Fibroblast of villous mesenchyme (primary cell): Measurements from ENCODE around the gene PRKD2. TPM values are rescaled to one million over a fixed set of nuclear protein-coding genes. Genes with fewer than 3 reads are reported as not detected.

ENCODE experiments used
- DNase-seq: peaks from one replicate; pipeline ENCODE4 v3.0.0-alpha.2; 2010; ENCODE audit warnings: low read depth
- H3K4me3 ChIP-seq: 2 replicates; pipeline ENCODE4 v1.5.1; 2011; ENCODE audit warnings: low read depth, mild to moderate bottlenecking, low read length
- total RNA-seq: library from RNA; depleted of rRNA; stranded (reverse); fragments of >200 nt; gene quantifications from 2 replicates; pipeline ENCODE4 v1.2.3, GENCODE V29; 2012
- TF ChIP-seq, protein P1 (sequence below): IDR thresholded peaks from 2 replicates; pipeline ENCODE4 v1.5.1; 2012; ENCODE audit warnings: low read depth, mild to moderate bottlenecking, low read length; ENCODE audit not compliant: insufficient read depth

Gene PRKD2
- total RNA-seq, 1 donor, result 11.7 TPM

DNA sequence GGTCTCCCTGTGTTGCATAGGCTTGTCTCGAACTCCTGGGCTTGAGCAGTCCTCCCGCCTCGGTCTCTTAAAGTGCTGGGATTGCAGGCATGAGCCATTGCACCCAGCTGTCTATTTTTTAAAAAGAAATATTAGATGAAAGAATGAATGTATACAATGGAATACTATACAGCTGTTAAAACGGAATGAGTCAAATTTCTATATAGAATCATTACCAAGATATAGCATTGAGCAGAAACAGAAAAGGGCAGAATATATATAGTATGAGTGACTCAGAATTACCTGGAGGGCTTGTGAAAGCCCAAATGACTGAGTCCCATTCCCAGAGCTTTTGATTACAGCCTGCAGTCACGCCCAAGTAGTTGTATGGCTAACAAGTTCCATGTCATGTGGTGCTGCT, 60.4 kb downstream of the PRKD2 start:
- TF ChIP-seq, protein P1, sequence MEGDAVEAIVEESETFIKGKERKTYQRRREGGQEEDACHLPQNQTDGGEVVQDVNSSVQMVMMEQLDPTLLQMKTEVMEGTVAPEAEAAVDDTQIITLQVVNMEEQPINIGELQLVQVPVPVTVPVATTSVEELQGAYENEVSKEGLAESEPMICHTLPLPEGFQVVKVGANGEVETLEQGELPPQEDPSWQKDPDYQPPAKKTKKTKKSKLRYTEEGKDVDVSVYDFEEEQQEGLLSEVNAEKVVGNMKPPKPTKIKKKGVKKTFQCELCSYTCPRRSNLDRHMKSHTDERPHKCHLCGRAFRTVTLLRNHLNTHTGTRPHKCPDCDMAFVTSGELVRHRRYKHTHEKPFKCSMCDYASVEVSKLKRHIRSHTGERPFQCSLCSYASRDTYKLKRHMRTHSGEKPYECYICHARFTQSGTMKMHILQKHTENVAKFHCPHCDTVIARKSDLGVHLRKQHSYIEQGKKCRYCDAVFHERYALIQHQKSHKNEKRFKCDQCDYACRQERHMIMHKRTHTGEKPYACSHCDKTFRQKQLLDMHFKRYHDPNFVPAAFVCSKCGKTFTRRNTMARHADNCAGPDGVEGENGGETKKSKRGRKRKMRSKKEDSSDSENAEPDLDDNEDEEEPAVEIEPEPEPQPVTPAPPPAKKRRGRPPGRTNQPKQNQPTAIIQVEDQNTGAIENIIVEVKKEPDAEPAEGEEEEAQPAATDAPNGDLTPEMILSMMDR, result no peak
- no peak overlapping the region for H3K4me3 ChIP-seq
- no peak for DNase-seq

DNA sequence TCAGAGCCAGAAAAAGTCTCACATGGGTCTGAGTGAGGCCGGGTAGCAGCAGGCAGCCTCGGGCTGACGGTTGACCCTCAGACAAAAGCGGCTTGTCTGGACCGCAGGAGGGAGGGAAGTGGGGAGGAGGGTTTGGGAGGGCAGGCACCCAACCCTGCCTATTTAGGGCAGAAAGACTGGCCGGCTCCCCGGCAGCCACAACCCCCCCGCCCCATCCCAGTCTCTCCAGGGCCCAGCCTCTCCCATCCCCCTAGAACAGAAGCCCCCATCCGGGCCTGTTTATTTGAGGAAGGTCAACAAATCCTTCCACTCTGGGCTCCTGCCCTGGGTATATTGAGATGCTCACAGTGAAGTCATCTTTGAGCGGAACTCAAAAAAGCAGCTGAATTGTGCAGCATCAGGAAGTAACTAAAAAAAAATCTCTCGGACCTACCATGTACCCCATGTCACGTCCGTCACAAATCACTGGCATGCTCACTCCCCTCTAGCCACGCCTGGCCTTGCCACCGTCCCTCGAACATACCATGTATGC, 62.2 kb downstream of the PRKD2 start:
- DNase-seq, result no peak
- TF ChIP-seq, protein P1, result no peak
- H3K4me3 ChIP-seq, result no peak overlapping the region

DNA sequence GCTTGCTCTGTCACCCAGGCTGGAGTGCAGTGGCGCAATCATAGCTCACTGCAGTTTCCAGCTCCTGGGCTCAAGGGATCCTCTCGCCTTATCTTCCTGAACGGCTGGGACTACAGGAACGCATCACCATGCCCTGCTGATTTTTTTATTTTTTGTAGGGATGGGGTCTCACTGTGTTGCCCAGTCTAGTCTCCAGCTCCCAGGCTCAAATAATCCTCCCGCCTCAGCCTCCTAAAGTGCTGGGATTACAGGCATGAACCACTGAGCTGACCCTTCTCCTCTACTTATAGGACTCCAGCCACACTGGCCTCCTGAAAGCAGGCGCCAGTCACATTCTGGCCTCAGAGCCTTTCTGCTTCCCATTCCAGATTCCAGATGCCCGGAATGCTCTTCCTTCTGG, 66.5 kb downstream of the PRKD2 start:
- no peak overlapping the region for H3K4me3 ChIP-seq
- TF ChIP-seq, protein P1, result no peak
- no peak for DNase-seq

DNA sequence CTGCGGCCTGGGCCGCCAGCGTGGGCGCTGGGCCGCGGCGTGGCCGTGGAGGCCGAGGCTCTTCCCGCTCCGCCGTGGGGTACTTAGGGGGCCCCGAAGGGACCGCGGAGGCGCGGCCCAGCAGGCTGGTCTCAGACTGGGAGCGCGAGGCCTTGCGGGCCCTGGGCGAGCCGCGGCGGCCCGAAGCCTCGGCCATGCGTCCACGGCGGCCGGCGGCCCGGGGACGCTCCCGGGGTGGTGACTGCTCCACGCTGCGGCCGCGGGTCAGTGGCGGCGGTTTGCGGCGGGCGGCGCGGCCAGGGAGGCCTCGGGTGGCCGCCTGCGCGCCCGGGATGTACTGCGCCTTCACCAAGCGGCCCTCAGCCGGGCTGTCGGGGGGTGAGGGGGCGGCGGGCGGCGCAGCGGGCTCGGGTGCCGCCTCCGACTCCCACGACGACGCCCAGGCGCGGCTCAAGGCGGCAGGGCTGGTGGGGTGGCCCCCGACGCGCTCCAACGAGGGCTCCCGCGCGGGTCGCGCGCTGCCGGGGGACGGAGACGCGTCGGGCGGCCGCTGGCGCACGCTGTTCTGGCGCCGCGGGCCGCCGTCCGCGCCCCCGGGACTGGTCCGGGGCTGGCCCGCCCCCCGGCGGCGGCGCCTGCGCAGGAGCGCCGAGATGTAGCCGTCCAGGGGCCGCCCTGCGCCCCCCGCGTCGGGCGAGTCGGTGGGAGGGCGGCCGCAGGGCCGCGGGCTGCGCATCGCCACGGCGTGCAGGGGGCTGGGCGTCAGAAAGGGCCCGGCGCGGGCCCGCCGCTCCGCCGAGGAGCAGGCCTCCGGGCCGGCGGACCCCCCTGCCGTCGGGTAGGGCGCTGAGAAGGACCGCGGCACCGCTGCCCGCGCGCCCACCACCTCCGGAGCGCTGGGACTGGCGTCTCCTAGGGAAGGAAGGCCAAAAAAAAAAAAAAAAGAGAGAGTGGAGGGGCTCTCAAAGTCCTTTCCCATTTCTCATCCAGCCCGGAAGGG, 67.7 kb downstream of the PRKD2 start:
- TF ChIP-seq, protein P1, result no peak
- H3K4me3 ChIP-seq, result no peak overlapping the region
- DNase-seq, result no peak

DNA sequence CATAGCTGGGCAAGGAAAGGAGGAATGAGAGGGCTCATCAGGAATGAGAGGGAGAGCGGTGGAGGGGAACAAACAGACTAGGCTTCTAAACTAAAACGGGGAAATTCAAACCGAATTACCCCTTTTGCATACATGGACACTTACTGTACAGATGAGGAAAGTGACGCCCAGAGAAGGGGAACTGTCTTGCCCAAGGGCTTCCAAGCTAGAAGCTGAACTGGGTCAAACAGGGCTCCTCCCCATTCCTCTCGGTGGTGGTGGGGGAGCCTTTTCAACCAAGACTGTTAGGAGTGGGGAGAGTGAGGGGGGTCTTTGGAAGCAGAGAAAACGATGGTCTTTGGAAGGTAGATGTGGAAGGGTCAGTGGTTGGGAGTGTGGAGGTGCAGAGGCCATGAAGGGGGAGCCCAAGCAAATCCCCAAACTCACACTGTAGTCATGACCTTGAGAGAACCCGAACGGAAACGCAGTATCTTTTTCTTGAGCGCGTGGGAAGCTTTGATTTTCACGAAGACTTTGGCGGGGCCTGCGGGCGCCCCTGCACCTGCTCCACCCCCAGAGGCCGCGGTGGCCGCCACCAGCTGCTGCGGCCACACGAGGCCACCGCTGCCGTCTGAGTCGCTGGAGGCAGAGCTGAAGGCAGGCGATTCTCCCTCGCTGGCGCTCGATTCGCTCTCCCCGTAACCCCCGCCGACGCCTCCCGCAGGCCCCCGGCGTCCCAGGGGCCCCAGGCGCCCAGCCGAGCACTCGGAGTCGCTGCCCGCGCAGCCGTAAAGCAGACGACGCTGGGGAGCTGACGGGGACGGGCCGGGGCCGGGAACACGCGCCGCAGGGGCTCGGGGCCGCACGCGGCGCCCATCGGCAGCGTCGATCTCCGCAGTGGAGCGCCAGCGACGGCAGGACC, 68.6 kb downstream of the PRKD2 start:
- no peak overlapping the region for H3K4me3 ChIP-seq
- DNase-seq, result no peak
- TF ChIP-seq, protein P1, result no peak

DNA sequence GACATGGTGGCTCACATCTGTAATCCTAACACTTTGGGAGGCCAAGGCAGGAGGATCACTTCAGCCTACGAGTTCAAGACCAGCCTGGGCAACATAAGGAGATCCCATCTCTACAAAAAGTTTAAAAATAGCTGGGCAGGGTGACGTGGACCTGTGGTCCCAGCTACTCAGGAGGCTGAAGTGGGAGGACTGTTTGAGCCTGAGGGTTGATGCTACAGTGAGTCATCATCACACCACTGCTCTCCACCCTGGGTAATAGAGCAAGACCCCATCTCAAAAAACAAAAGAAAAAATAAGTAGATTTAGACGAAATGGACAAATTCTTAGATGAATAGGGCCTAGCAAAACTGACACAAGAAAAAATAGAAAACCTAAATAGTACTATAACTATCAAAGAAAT, 70.5 kb downstream of the PRKD2 start:
- DNase-seq, result no peak
- no peak overlapping the region for H3K4me3 ChIP-seq
- TF ChIP-seq, protein P1, result no peak
